ENCODE results near the gene NR4A3. TPM values are rescaled to one million over a fixed set of nuclear protein-coding genes. Genes with fewer than 3 reads are reported as not detected.

NR4A3 gene
- total RNA-seq, 1 experiment from 2014 or later = 0.24 TPM

DNA sequence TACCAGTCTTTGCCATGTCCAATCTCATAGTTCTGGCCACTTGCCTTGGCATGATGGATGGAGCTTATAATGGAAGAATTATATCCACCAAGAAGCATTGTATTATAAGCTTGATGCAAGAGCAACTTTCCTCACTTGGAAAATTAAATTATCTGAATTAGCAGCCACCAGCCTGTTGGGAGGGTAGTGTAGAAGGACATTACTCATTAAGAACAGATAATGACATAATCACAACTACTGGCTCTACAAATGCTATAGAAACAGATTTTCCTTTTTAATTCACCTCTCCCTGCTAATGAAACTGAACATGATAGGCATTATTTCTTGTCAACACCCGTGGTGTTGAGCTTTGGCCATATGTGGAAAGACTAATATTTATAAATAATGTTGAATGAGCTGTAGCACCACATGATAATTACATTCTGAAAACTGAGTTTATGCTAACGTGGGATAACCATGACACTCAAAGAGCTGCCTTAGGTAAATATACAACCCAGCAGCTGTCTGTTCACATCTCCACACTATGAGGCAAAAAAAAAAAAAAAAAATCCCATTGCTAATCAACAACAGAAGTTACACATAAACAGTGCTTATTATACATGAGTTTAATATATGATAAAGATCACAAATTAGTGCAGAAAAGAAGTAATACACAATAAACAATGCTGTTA lies 48.1 kb upstream of the NR4A3 start:
- H3K79me1 ChIP-seq (ENCODE audit: insufficient read depth, low read depth, low read length, poor library complexity, severe bottlenecking) = no peaks in the 10 kb centered on the region
- TF ChIP-seq, protein P1, sequence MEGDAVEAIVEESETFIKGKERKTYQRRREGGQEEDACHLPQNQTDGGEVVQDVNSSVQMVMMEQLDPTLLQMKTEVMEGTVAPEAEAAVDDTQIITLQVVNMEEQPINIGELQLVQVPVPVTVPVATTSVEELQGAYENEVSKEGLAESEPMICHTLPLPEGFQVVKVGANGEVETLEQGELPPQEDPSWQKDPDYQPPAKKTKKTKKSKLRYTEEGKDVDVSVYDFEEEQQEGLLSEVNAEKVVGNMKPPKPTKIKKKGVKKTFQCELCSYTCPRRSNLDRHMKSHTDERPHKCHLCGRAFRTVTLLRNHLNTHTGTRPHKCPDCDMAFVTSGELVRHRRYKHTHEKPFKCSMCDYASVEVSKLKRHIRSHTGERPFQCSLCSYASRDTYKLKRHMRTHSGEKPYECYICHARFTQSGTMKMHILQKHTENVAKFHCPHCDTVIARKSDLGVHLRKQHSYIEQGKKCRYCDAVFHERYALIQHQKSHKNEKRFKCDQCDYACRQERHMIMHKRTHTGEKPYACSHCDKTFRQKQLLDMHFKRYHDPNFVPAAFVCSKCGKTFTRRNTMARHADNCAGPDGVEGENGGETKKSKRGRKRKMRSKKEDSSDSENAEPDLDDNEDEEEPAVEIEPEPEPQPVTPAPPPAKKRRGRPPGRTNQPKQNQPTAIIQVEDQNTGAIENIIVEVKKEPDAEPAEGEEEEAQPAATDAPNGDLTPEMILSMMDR (conservative IDR thresholded peaks at IDR 0.05) = no peak
- H4K8ac ChIP-seq (replicated peaks; ENCODE audit: insufficient read length, low read depth, low read length) = no peak overlapping the region
- H3K27me3 ChIP-seq (ENCODE audit: insufficient read depth, low read length) = no peaks in the 10 kb centered on the region
- H3K4me2 ChIP-seq (ENCODE audit: insufficient read depth, insufficient read length, low read length) = no peak overlapping the region
- H4K5ac ChIP-seq (ENCODE audit: insufficient read length, low read depth, low read length) = no peak overlapping the region
- no peaks in the 10 kb centered on the region for H3K9me3 ChIP-seq (ENCODE audit: control insufficient read depth, low read depth, low read length)
- no peaks in the 10 kb centered on the region for H3K23me2 ChIP-seq (ENCODE audit: insufficient read length, low read depth, low read length, poor library complexity, severe bottlenecking)
- no peak overlapping the region for H3T11ph ChIP-seq (ENCODE audit: low read length)
- no peak for DNase-seq
- no peak overlapping the region for H2AFZ ChIP-seq (ENCODE audit: low read length)
- Mint-ChIP-seq H3K36me3 (ENCODE audit: insufficient read depth in 1 of 3, low read depth in 3 of 3) (no peaks in the 10 kb centered on the region), H3K4me3 (no peak overlapping the region), H3K27me3 (ENCODE audit: low read depth) (peaks cover 2% of the 10 kb centered on the region), H3K9me3 (no peaks in the 10 kb centered on the region), H3K27ac (no peak overlapping the region), H3K4me1 (no peaks in the 10 kb centered on the region)
- H4K91ac ChIP-seq (ENCODE audit: insufficient read length, low read depth, low read length) = no peak overlapping the region
- H3K14ac ChIP-seq (ENCODE audit: insufficient read depth, low read length) = no peak overlapping the region
- H2BK5ac ChIP-seq (ENCODE audit: insufficient read length, low read length) = no peak overlapping the region
- no CpG with 5 or more reads among the region's 2 CpGs for WGBS (ENCODE audit: extremely low coverage, insufficient read length, low lambda C conversion rate)
- H2BK12ac ChIP-seq (ENCODE audit: insufficient read length, low read depth, low read length) = no peak overlapping the region
- no peak overlapping the region for H3K27ac ChIP-seq (ENCODE audit: insufficient read length, low read depth, low read length)
- H3K9ac ChIP-seq (ENCODE audit: extremely low read depth, insufficient read length, low read length) = no peak overlapping the region
- H3K4me1 ChIP-seq (ENCODE audit: insufficient read depth, low read length) = no peaks in the 10 kb centered on the region
- no peak overlapping the region for H2BK120ac ChIP-seq (ENCODE audit: low read depth, low read length, poor library complexity, severe bottlenecking)
- no peaks in the 10 kb centered on the region for H3K79me2 ChIP-seq (ENCODE audit: insufficient read depth, low read length)
- no peak overlapping the region for H2BK20ac ChIP-seq (ENCODE audit: low read depth, low read length, poor library complexity, severe bottlenecking)
- no peak overlapping the region for H3K23ac ChIP-seq (ENCODE audit: insufficient read length, low read depth, low read length)
- no peak overlapping the region for H3K56ac ChIP-seq (ENCODE audit: insufficient read length, low read depth, low read length)
- H2BK15ac ChIP-seq (ENCODE audit: low read depth, low read length) = no peak overlapping the region
- no peak overlapping the region for H3K18ac ChIP-seq (ENCODE audit: insufficient read length, low read depth, low read length)
- no peak overlapping the region for H2AK5ac ChIP-seq (ENCODE audit: insufficient read length, low read length)
- H4K20me1 ChIP-seq (ENCODE audit: control insufficient read depth, insufficient read depth, insufficient read length) = no peaks in the 10 kb centered on the region
- H3K4ac ChIP-seq (ENCODE audit: low read depth, low read length) = no peak overlapping the region

Data from H9 (cell line).